ENCODE results near the gene GP9.

GRCh38 chr3:129017484-129017899 lies 43.1 kb upstream of the GP9 start:
- TF ChIP-seq CTCF (IDR thresholded peaks at IDR 0.05) (no peak), POLR2AphosphoS5 (IDR thresholded peaks at IDR 0.05) (no peak), POLR2A (IDR thresholded peaks at IDR 0.05) (peak; percentile 1), EP300 (IDR thresholded peaks at IDR 0.05; ENCODE audit: low read depth) (no peak)
